GM19238 (cell line): ENCODE measurements around the gene ZNF317.
"Not testable (repeated sequence)": the region's sequence is repeated elsewhere in the genome, so short reads cannot be mapped to it uniquely, and the experiment has no call there.

Source experiments
- DNase-seq: peaks from one replicate; pipeline ENCODE4 v3.0.0; 2011; ENCODE audit warnings: low spot score; ENCODE audit not compliant: insufficient read length

ZNF317 gene

GRCh38 chr19:9171393-9171991 is 31.3 kb downstream of the ZNF317 start:
- no peak for DNase-seq

- no peak for DNase-seq
These were observed 35.1 kb downstream of the ZNF317 start for GRCh38 chr19:9175326-9175725.

GRCh38 chr19:9178901-9179300 is 38.7 kb downstream of the ZNF317 start, which contains the start of gene OR7D2:
Gene OR7D2, plus strand, starts transcription at chr19:9178979. Its CDS starts 6,803 bp downstream, at chr19:9185782.
- no peak for DNase-seq

GRCh38 chr19:9183000-9183399 is 42.8 kb downstream of the ZNF317 start:
- no peak for DNase-seq

- no peak for DNase-seq
These were observed 47.0 kb downstream of the ZNF317 start for GRCh38 chr19:9187191-9187590.

- no peak for DNase-seq
These were observed 49.3 kb downstream of the ZNF317 start for GRCh38 chr19:9189535-9189934.

- DNase-seq = not testable (repeated sequence)
These were observed 57.8 kb downstream of the ZNF317 start for GRCh38 chr19:9198044-9198443.

- peak; percentile 27 for DNase-seq
These were observed 65.4 kb downstream of the ZNF317 start for GRCh38 chr19:9205501-9206113.
